Upper lobe of left lung (tissue), 6 donors: Measurements from ENCODE around the gene GCNT3. TPM values are rescaled to one million over a fixed set of nuclear protein-coding genes. Genes with fewer than 3 reads are reported as not detected.
"Not testable (repeated sequence)": the region's sequence is repeated elsewhere in the genome, so short reads cannot be mapped to it uniquely, and the experiment has no call there.

Experiments used
- ATAC-seq, 2 donors: fragments of 200-7000 bp; cut with Tn5 transposase; one replicate each; pipeline ENCODE4 v1.9.1; 2022; ENCODE audit warnings: mild to moderate bottlenecking in 2 of 2, moderate library complexity in 2 of 2; ENCODE audit not compliant: low FRiP score in 2 of 2
- DNase-seq, 2 donors: peaks; one replicate each; pipeline ENCODE4 v3.0.0-alpha.2; 2019 to 2020
- H3K27ac ChIP-seq, 4 donors: fragments of 200-600 bp; sonication (generic); one replicate each; pipeline ENCODE4 v1.5.1; 2016 to 2019
- H3K27me3 ChIP-seq, 4 donors: fragments of 200-600 bp; sonication (generic); one replicate each; pipeline ENCODE4 v1.5.1; 2017 to 2019
- H3K36me3 ChIP-seq, 4 donors: fragments of 200-600 bp; sonication (generic); one replicate each; pipeline ENCODE4 v1.5.1; 2016 to 2019
- H3K4me1 ChIP-seq, 4 donors: fragments of 200-600 bp; sonication (generic); one replicate each; pipeline ENCODE4 v1.5.1; 2018 to 2019
- H3K4me3 ChIP-seq, 4 donors: fragments of 200-600 bp; sonication (generic); one replicate each; pipeline ENCODE4 v1.5.1; 2017 to 2019; ENCODE audit warnings: mild to moderate bottlenecking in 2 of 4, moderate library complexity in 1 of 4
- H3K9me3 ChIP-seq, 4 donors: fragments of 200-600 bp; sonication (generic); one replicate each; pipeline ENCODE4 v1.5.1; 2018 to 2019
- EP300 ChIP-seq, 4 donors: sonication (generic); formaldehyde crosslinking; IDR thresholded peaks; one replicate each; pipeline ENCODE4 v1.5.1; 2017; ENCODE audit warnings: antibody characterized with exemption in 4 of 4, control low read depth in 2 of 4
- POLR2A ChIP-seq, 4 donors: fragments of 450-650 bp; IDR thresholded peaks; one replicate each; pipeline ENCODE4 v1.5.1; 2016 to 2017; ENCODE audit warnings: antibody characterized with exemption in 4 of 4, mild to moderate bottlenecking in 2 of 4
- POLR2AphosphoS5 ChIP-seq, 2 donors: sonication (generic); formaldehyde crosslinking; IDR thresholded peaks; one replicate each; pipeline ENCODE4 v1.5.1; 2017; ENCODE audit warnings: antibody characterized with exemption in 2 of 2
- WGBS, 2 donors: methylation state at CpG; one replicate each; pipeline ENCODE4 v1.1.5; 2017 to 2018; 5-methylcytosine and 5-hydroxymethylcytosine counted together
- total RNA-seq, 6 donors: library from RNA; depleted of rRNA in 4 of 6; stranded (reverse); fragments of >200 nt in 4 of 6; gene quantifications; one replicate each; pipeline versions ENCODE4 v1.1.0 to v1.2.1, GENCODE V29; 2016 to 2021
- TF ChIP-seq, protein P1 (sequence below), 6 experiments: fragments of 450-650 bp in 4 of 6; fragments of 200-600 bp in 2 of 6; sonication (generic) in 2 of 6; IDR thresholded peaks; one replicate each; pipeline ENCODE4 v1.5.1; 2016 to 2019; ENCODE audit warnings: antibody characterized with exemption in 6 of 6
- donor health status: DM: no; HTN: no; CAD: no; lungs with moderate emphysema.
- donor health status: DM: no; HTN: yes; CAD: no; lungs with severe emphysema.

Gene GCNT3
- total RNA-seq, 6 donors from 2014 or later, result 0.30 to 5.7 (median 1.6) TPM; not detected in 2

DNA sequence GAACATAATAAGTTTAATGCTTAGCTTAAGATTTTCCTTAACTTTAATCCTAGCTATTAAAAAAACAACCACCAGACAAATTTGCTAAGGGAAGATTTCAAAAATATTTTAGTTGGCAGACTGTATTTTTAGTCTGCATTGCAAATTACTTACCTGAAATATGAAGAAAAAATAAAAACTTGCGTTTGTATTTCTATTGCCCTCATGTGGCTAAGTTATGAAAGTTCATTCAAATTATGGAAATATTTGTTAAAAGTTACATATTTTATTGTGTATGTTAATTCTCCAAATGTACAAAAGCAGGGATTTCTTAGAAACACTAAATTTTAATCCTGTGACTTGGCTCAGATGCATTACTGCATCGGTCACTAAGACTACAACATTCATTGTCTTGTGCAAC, 30.8 kb downstream of the GCNT3 start:
- DNase-seq, result no peak
- H3K9me3 ChIP-seq, result no peaks in the 10 kb centered on the region
- H3K36me3 ChIP-seq, result peaks cover 0 to 63% (median 26%) of the 10 kb centered on the region in 4 donors
- no peak overlapping the region for H3K27ac ChIP-seq
- no peak for ATAC-seq
- no peak overlapping the region for H3K4me3 ChIP-seq
- H3K27me3 ChIP-seq, result no peaks in the 10 kb centered on the region
- WGBS, 2 donors, result 87 to 88% methylated on average over 2 of the region's 2 CpGs
- TF ChIP-seq EP300 (IDR thresholded peaks at IDR 0.05) (no peak), POLR2A (IDR thresholded peaks at IDR 0.05) (no peak), POLR2AphosphoS5 (IDR thresholded peaks at IDR 0.05) (no peak)
- TF ChIP-seq, protein P1, sequence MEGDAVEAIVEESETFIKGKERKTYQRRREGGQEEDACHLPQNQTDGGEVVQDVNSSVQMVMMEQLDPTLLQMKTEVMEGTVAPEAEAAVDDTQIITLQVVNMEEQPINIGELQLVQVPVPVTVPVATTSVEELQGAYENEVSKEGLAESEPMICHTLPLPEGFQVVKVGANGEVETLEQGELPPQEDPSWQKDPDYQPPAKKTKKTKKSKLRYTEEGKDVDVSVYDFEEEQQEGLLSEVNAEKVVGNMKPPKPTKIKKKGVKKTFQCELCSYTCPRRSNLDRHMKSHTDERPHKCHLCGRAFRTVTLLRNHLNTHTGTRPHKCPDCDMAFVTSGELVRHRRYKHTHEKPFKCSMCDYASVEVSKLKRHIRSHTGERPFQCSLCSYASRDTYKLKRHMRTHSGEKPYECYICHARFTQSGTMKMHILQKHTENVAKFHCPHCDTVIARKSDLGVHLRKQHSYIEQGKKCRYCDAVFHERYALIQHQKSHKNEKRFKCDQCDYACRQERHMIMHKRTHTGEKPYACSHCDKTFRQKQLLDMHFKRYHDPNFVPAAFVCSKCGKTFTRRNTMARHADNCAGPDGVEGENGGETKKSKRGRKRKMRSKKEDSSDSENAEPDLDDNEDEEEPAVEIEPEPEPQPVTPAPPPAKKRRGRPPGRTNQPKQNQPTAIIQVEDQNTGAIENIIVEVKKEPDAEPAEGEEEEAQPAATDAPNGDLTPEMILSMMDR (IDR thresholded peaks at IDR 0.05), result no peak
- no peaks in the 10 kb centered on the region for H3K4me1 ChIP-seq

DNA sequence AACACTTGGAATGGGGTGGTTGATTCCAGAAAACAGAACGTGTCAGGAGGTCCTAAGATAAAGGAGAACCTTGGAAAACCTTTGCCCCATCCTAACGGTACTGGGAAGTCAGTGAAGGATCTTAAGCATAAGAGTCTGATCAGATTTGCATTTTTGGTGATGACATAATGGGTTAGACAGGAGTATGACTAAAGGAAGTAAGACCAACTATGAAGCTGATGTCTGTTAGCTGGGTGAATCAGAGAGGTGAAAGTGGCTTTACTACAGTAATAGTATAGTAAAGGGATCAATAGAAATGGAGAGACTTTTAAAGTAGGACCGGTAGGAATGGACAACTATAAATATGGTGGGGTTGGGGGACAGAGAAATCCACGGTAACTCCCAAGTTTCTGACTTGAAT, 33.2 kb downstream of the GCNT3 start:
- Histone ChIP-seq H3K4me1 (no peaks in the 10 kb centered on the region), H3K27me3 (no peaks in the 10 kb centered on the region), H3K36me3 (peaks cover 0 to 68% (median 21%) of the 10 kb centered on the region in 4 donors), H3K9me3 (no peaks in the 10 kb centered on the region), H3K4me3 (no peak overlapping the region), H3K27ac (no peak overlapping the region)
- no peak for ATAC-seq
- TF ChIP-seq POLR2AphosphoS5 (IDR thresholded peaks at IDR 0.05), result no peak
- DNase-seq, result no peak
- WGBS, 2 donors, result 88% methylated on average over 4 of the region's 4 CpGs

DNA sequence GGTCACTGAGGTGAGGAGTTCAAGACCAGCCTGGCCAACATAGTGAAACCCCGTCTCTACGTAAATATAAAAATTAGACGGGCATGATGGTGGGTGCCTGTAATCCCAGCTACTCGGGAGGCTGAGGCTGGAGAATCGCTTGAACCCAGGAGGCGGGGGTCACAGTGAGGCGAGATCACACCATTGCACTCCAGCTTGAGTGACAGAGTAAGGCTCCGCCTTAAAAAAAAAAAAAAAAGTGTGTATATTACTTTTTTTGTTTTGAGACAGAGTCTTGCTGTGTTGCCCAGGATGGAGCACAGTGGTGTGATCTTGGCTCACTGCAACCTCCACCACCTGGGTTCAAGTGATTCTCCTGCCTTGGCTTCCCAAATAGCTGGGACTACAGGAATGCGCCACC, 34.2 kb downstream of the GCNT3 start:
- H3K9me3 ChIP-seq, DNase-seq, H3K27ac ChIP-seq, H3K27me3 ChIP-seq, H3K4me3 ChIP-seq, ATAC-seq, H3K4me1 ChIP-seq: not testable (repeated sequence)
- WGBS, 2 donors, result 96 to 98% methylated on average over 9 of the region's 9 CpGs
- peaks cover 0 to 71% (median 20%) of the 10 kb centered on the region in 4 donors for H3K36me3 ChIP-seq

DNA sequence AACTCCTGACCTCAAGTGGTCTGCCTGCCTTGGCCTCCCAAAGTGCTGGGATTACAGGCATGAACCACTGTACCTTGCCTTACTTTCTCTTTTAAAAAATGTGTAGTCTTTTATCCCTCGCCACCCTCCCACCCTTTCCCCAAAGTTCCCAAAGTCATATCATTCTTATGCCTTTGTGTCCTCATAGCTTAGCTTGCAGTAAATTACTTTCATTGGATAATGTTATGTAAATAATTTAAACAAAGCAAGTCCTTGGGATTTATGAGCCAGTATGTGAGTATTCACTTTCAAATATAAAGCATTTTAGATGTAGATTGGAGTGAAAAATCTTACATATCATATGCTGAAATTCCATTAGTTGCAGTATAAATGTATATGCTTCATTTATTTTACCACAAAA, 34.7 kb downstream of the GCNT3 start:
- no peak for DNase-seq
- H3K27ac ChIP-seq, result no peak overlapping the region
- peaks cover 2 to 74% (median 21%) of the 10 kb centered on the region in 4 donors for H3K36me3 ChIP-seq
- no peak overlapping the region for H3K4me3 ChIP-seq
- no peaks in the 10 kb centered on the region for H3K27me3 ChIP-seq
- no peak for ATAC-seq
- H3K4me1 ChIP-seq, result peaks cover 0 to 4% (median 0%) of the 10 kb centered on the region in 4 donors
- WGBS, 2 donors, result 100% methylated on average over 1 of the region's 1 CpG
- TF ChIP-seq POLR2AphosphoS5 (IDR thresholded peaks at IDR 0.05) (no peak), EP300 (IDR thresholded peaks at IDR 0.05) (no peak), POLR2A (IDR thresholded peaks at IDR 0.05) (no peak)
- TF ChIP-seq, protein P1 (IDR thresholded peaks at IDR 0.05), result no peak
- no peaks in the 10 kb centered on the region for H3K9me3 ChIP-seq

DNA sequence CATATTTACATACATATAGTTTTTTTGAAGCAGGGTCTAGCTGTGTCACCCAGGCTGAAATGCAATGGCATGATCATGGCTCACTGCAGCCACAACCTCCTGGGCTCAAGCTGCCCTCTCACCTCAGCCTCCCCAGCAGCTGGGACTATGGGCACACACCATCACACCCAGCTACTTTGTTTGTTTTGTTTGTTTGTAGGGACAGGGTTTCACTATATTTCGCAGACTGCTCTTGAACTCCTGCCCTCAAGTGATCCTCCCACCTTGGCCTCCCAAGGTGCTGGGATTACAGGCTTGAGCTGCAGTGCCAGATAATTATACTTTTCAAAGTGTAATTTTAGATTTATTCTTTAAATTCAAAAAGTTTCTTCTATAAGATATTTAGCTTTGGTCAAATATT, 35.5 kb downstream of the GCNT3 start:
- Histone ChIP-seq H3K9me3 (no peaks in the 10 kb centered on the region), H3K27me3 (no peaks in the 10 kb centered on the region), H3K36me3 (peaks cover 9 to 76% (median 26%) of the 10 kb centered on the region in 4 donors), H3K4me1 (peaks cover 0 to 4% (median 0%) of the 10 kb centered on the region in 4 donors), H3K27ac (no peak overlapping the region), H3K4me3 (no peak overlapping the region)
- no peak for TF ChIP-seq EP300 (IDR thresholded peaks at IDR 0.05)
- TF ChIP-seq, protein P1 (IDR thresholded peaks at IDR 0.05), result no peak
- no peak for TF ChIP-seq POLR2AphosphoS5 (IDR thresholded peaks at IDR 0.05)
- TF ChIP-seq POLR2A (IDR thresholded peaks at IDR 0.05), result no peak
- ATAC-seq, result no peak
- 83 to 100% methylated on average over 1 of the region's 1 CpG for WGBS, 2 donors
- no peak for DNase-seq

DNA sequence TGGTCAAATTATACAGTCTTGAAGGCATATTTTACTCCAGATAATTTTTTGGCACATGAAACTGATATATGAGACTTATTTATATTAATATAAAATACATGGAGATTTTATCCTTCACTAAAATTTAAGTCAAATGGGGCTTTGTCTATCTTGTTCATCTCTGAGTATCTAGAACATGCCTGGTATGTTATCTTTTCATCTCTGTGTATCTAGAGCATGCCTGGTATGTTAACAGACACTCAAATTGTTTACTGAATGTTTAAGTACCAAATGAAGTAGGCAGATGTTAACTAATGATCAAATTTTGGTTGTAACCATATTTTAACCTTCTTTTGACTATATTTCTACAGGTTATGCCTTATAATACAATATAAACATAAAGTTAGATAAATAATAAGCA, 38.0 kb downstream of the GCNT3 start:
- DNase-seq, result no peak
- peaks cover 0 to 4% (median 0%) of the 10 kb centered on the region in 4 donors for H3K4me1 ChIP-seq
- ATAC-seq, result no peak
- H3K9me3 ChIP-seq, result no peaks in the 10 kb centered on the region
- H3K27ac ChIP-seq, result no peak overlapping the region
- TF ChIP-seq EP300 (IDR thresholded peaks at IDR 0.05) (no peak), POLR2AphosphoS5 (IDR thresholded peaks at IDR 0.05) (no peak), POLR2A (IDR thresholded peaks at IDR 0.05) (no peak)
- TF ChIP-seq, protein P1 (IDR thresholded peaks at IDR 0.05), result no peak
- no peaks in the 10 kb centered on the region for H3K27me3 ChIP-seq
- no peak overlapping the region for H3K4me3 ChIP-seq
- peaks cover 9 to 70% (median 24%) of the 10 kb centered on the region in 4 donors for H3K36me3 ChIP-seq
